GM12874 (cell line): Measurements from ENCODE around the gene MBNL2.

Source experiments
- TF ChIP-seq, protein P1 (sequence below): IDR thresholded peaks from 2 replicates; pipeline ENCODE4 v1.5.1; 2011; ENCODE audit warnings: low read depth, mild to moderate bottlenecking, control low read depth, low read length, moderate library complexity; ENCODE audit not compliant: insufficient read depth

MBNL2 gene

DNA sequence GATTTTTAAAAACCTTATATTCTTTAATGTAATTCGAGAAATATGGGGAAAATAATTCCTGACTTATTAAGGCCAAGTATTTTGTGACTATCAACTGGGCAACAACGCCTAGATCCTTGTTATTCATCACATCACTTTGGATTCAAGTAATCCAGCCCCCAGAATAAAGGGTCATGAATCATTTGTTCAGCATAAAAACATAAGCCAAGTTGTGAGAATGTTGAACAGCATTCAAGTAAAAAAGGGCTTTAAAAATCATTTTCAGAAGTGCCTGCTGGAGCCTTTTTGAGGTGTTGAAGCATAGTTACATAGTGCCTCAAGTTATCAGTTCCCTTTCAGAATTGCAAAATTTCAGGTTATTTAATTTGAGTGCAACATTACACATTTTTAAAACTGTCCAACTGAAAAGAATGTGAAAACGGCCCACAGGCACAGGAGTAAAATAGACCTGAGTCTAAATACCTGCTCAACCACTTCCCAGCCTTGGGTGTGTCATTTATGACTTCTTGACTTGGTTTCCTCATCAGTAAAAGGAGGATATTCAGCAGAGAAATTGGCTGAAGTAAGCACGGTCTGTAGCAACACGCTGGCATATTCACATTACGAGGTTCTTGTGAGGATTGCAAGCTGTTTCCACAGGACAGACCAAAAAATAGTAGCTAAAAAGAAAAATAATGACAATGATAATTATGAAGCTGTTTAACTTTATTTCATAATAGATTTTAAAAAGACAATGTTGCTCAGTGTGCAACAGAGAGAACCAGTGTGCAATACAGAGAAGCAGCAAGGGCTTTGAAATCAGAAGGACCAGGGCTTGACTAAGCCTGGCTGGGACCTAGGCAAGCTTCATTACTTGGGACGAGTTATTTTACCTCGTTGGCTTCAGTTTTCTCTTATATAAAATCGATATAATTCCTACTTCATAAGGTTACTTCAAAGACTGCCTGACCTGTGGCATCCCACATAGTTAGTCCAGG lies 56.6 kb downstream of the MBNL2 start:
- TF ChIP-seq, protein P1, sequence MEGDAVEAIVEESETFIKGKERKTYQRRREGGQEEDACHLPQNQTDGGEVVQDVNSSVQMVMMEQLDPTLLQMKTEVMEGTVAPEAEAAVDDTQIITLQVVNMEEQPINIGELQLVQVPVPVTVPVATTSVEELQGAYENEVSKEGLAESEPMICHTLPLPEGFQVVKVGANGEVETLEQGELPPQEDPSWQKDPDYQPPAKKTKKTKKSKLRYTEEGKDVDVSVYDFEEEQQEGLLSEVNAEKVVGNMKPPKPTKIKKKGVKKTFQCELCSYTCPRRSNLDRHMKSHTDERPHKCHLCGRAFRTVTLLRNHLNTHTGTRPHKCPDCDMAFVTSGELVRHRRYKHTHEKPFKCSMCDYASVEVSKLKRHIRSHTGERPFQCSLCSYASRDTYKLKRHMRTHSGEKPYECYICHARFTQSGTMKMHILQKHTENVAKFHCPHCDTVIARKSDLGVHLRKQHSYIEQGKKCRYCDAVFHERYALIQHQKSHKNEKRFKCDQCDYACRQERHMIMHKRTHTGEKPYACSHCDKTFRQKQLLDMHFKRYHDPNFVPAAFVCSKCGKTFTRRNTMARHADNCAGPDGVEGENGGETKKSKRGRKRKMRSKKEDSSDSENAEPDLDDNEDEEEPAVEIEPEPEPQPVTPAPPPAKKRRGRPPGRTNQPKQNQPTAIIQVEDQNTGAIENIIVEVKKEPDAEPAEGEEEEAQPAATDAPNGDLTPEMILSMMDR, result no peak

DNA sequence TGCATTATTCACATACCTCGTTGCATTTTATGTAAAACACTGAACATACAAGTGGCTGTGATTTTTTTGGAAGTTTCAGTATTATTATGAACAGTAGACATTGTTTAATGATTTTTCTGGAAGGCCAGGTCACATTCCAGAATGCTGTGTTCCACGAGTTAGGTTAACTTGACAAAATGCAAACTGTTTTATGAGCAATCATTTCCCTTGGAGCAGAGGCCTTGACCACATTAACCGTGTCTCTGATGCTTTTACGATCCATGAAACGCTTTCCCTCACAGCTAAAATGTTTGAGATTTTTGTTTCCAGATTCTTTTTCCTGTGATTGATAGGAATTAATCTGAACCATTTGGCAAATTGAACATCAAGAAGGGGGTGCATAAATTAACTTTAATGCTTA lies 57.8 kb downstream of the MBNL2 start:
- TF ChIP-seq, protein P1, result no peak

- TF ChIP-seq, protein P1, result no peak
Measured at GRCh38 chr13:97280478-97280877, 58.3 kb downstream of the MBNL2 start.

- TF ChIP-seq, protein P1, result no peak
Measured at GRCh38 chr13:97281028-97281427, 58.9 kb downstream of the MBNL2 start.

DNA sequence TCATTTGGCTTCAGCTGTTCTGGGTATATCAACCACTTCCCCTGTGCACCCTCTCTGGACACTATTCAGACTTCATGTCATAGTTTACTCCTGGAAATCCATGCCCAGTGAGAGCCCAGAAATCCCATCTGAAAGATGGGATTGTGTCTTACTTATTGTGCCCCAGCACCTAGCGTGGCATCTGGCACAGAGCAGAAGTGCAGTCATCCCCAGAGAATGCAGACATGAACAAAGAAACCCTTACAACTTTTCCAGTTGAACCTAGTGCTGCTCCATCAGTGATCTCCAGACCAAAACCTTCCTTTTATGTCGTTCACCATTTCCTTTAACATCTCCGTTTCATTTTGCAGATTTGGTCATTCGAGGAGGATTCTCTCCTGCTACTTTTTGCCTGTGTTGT lies 60.6 kb downstream of the MBNL2 start:
- TF ChIP-seq, protein P1, result no peak

- TF ChIP-seq, protein P1, result no peak
Measured at GRCh38 chr13:97283888-97284287, 61.8 kb downstream of the MBNL2 start.

DNA sequence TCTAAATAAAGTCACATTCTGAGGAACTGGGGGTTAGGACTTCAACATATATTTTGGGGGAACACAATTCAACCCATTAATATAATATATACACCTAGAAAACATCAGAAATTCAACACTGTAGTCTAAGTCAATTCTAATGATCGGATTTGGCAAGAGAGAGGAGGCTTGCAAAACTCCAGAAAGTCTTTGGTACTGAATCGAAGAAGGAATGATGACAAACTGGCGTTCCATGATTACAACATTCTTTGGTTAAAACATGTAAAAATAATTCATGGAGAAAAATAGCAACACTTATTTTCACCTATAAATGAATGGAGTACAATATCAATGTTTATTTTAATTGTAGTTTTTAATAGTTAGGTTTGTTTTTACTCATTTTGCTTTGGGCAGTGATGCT lies 62.4 kb downstream of the MBNL2 start:
- TF ChIP-seq, protein P1, result no peak
